ENCODE results near the gene UBP1. TPM values are rescaled to one million over a fixed set of nuclear protein-coding genes. Genes with fewer than 3 reads are reported as not detected.

UBP1 gene
- total and polyA plus RNA-seq, 9 of the 15 experiments (the other 6 are each of a cell fraction or from before 2014, with no cell fraction given), result 13.6 to 143 (median 79.6) TPM

DNA sequence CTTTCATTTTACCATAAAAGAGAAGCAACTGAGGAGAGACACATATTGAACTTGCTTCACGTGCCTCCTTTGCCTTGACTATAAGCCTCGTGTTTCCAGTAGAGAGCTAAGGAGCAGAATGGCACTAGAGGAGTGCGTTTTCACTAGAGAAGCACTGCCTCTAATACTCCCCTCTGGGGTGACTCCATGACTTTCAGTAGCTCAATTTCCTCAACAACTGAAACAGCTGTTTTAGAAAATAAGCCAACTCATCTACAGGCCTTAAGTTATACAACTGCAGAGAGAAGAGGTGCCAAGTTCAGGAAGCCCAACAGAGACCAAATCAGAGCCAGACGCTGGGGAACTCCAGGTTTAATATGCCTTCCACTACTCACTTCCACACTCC, 1.9 kb downstream of the UBP1 start:
- H3K36me3 ChIP-seq (ENCODE audit: control insufficient read depth, insufficient read depth, low read length), result peaks cover 4% of the 10 kb centered on the region; the same call in 2 of the 3 replicates
- peak in 2 of 4 experiments; percentile 51 to 64 for DNase-seq (ENCODE audit: extremely low read depth in 1 of 4, low spot score in 3 of 4)
- in situ Hi-C loops (cut with MboI) (no loop called here), intact Hi-C loops (cut with micrococcal nuclease) (no loop called here)
- WGBS (ENCODE audit: insufficient coverage, low coverage, missing lambda C conversion rate), result 0% methylated on average over 4 of the region's 4 CpGs
- peaks cover 65% of the 10 kb centered on the region for H3K79me2 ChIP-seq (ENCODE audit: control insufficient read depth, insufficient read depth, low read length)
- ChIA-PET POLR2A (interaction anchor here (0.7 to 4.6 kb wide), 11 partner anchors 10 to 352 kb away, joined by 3 to 94 read pairs (median 4); no protein-coding TSS in a partner anchor), CTCF (ENCODE audit: low intra/inter-chr PET ratio) (no interaction called here)
- no TSS peak for BruUV-seq (replicated peaks)
- FAIRE-seq, result peak; percentile 32
- peak overlapping the region; percentile 90 for H3K27ac ChIP-seq (ENCODE audit: extremely low read depth, low read depth, low read length)
- H4K20me1 ChIP-seq (replicated peaks; ENCODE audit: control insufficient read depth, insufficient read depth, low read length), result peaks cover 32% of the 10 kb centered on the region
- H3K27me3 ChIP-seq (ENCODE audit: control insufficient read depth in 2 of 2, insufficient read depth in 2 of 2, low read length in 2 of 2), result no peaks in the 10 kb centered on the region
- peak; percentile 3 for ATAC-seq
- H3K9ac ChIP-seq (ENCODE audit: insufficient read depth in 1 of 2, low read depth in 2 of 2, low read length in 2 of 2), result peak overlapping the region; percentile 38 to 87; a peak in 3 of 4 replicates
- H3K9me3 ChIP-seq (replicated peaks; ENCODE audit: control insufficient read depth, insufficient read depth, low read depth, low read length), result no peaks in the 10 kb centered on the region
- no peaks in the 10 kb centered on the region for H3K9me1 ChIP-seq (ENCODE audit: control insufficient read depth, insufficient read depth, low read length)
- peaks cover 9 to 23% of the 10 kb centered on the region in 2 experiments; a peak in 4 of 5 replicates for H3K4me1 ChIP-seq (replicated peaks in 1 of 2; ENCODE audit: control insufficient read depth in 2 of 2, insufficient read depth in 2 of 2, low read length in 2 of 2)
- peak overlapping the region; percentile 89 for H3K4me2 ChIP-seq (ENCODE audit: insufficient read depth, low read length)
- H3K4me3 ChIP-seq, result peak overlapping the region; percentile 89
- H2AFZ ChIP-seq (ENCODE audit: low read depth, low read length), result no peak overlapping the region
- TF ChIP-seq NBN (IDR thresholded peaks at IDR 0.05; ENCODE audit: low read depth), result peak; percentile 33; the same call in 1 of the 2 replicates
- no peak for TF ChIP-seq SLC30A9 (CRISPR knock-in tag; IDR thresholded peaks at IDR 0.05)
- TF ChIP-seq RBFOX2 (IDR thresholded peaks at IDR 0.05; ENCODE audit: low read depth, low read length), result peak; percentile 8; the same call in 1 of the 2 replicates
- TF ChIP-seq, protein P1, sequence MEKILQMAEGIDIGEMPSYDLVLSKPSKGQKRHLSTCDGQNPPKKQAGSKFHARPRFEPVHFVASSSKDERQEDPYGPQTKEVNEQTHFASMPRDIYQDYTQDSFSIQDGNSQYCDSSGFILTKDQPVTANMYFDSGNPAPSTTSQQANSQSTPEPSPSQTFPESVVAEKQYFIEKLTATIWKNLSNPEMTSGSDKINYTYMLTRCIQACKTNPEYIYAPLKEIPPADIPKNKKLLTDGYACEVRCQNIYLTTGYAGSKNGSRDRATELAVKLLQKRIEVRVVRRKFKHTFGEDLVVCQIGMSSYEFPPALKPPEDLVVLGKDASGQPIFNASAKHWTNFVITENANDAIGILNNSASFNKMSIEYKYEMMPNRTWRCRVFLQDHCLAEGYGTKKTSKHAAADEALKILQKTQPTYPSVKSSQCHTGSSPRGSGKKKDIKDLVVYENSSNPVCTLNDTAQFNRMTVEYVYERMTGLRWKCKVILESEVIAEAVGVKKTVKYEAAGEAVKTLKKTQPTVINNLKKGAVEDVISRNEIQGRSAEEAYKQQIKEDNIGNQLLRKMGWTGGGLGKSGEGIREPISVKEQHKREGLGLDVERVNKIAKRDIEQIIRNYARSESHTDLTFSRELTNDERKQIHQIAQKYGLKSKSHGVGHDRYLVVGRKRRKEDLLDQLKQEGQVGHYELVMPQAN (IDR thresholded peaks at IDR 0.05; ENCODE audit: borderline replicate concordance), result 0 out of 2 replicates have a peak, but pooled peaks have one; percentile 30
- no peak for TF ChIP-seq CHCHD3 (CRISPR knock-in tag; IDR thresholded peaks at IDR 0.05)
- 0 out of 2 replicates have a peak, but pooled peaks have one; percentile 58 for TF ChIP-seq EHMT2 (IDR thresholded peaks at IDR 0.05)
- no peak for TF ChIP-seq NCOA2 (IDR thresholded peaks at IDR 0.05; ENCODE audit: partially characterized antibody in 2 of 2)
- peak; percentile 23; the same call in 1 of the 2 replicates for TF ChIP-seq EP400 (IDR thresholded peaks at IDR 0.05)
- TF ChIP-seq ILF3 (IDR thresholded peaks at IDR 0.05; ENCODE audit: borderline replicate concordance), result no peak
- TF ChIP-seq, protein P2, sequence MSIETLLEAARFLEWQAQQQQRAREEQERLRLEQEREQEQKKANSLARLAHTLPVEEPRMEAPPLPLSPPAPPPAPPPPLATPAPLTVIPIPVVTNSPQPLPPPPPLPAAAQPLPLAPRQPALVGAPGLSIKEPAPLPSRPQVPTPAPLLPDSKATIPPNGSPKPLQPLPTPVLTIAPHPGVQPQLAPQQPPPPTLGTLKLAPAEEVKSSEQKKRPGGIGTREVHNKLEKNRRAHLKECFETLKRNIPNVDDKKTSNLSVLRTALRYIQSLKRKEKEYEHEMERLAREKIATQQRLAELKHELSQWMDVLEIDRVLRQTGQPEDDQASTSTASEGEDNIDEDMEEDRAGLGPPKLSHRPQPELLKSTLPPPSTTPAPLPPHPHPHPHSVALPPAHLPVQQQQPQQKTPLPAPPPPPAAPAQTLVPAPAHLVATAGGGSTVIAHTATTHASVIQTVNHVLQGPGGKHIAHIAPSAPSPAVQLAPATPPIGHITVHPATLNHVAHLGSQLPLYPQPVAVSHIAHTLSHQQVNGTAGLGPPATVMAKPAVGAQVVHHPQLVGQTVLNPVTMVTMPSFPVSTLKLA (conservative IDR thresholded peaks at IDR 0.05), result 0 out of 4 replicates have a peak, but pooled peaks of 1 of the 2 experiments have one; percentile 30
- TF ChIP-seq SAP30 (IDR thresholded peaks at IDR 0.05; ENCODE audit: borderline replicate concordance, insufficient read depth, low read depth, low read length, poor library complexity, severe bottlenecking), result peak; percentile 24
- no peak for TF ChIP-seq KAT2B (IDR thresholded peaks at IDR 0.05; ENCODE audit: low read depth, low read length)
- peak; percentile 93 for TF ChIP-seq DACH1 (IDR thresholded peaks at IDR 0.05; ENCODE audit: partially characterized antibody)
- TF ChIP-seq SMARCA4 (IDR thresholded peaks at IDR 0.05), result 0 out of 2 replicates have a peak, but pooled peaks have one; percentile 43
- 0 out of 2 replicates have a peak, but pooled peaks have one; percentile 28 for TF ChIP-seq ZFX (CRISPR knock-in tag; IDR thresholded peaks at IDR 0.05)
- no peak for TF ChIP-seq WHSC1 (IDR thresholded peaks at IDR 0.05; ENCODE audit: low read length)
- TF ChIP-seq YY1 (IDR thresholded peaks at IDR 0.05; ENCODE audit: borderline replicate concordance in 1 of 3, control insufficient read depth in 1 of 3, extremely low read depth in 1 of 3, insufficient read depth in 3 of 3, insufficient read length in 1 of 3, insufficient replicate concordance in 2 of 3, low read depth in 1 of 3, low read length in 2 of 3), result peak in 1 of 3 experiments; percentile 40
- peak in 1 of 2 experiments; percentile 41; a peak in 2 of 4 replicates for TF ChIP-seq KDM1A (IDR thresholded peaks at IDR 0.05)
- no peak for TF ChIP-seq GTF2A2 (tag; IDR thresholded peaks at IDR 0.05)
- no peak for TF ChIP-seq ZKSCAN8 (CRISPR knock-in tag; IDR thresholded peaks at IDR 0.05)
